MG63 (cell line): ENCODE measurements around the gene SVIL. TPM values are rescaled to one million over a fixed set of nuclear protein-coding genes. Genes with fewer than 3 reads are reported as not detected.
A peak's percentile ranks its signal among the peaks of the same experiment; 100 is the strongest.
"Not testable (repeated sequence)": the region's sequence is repeated elsewhere in the genome, so short reads cannot be mapped to it uniquely, and the experiment has no call there.

Source experiments
- DNase-seq: peaks from one replicate; pipeline ENCODE4 v3.0.0-alpha.2; 2020
- H3K27me3 ChIP-seq: fragments of 250-450 bp; sonication (Bioruptor Pico); 2 replicates; pipeline ENCODE4 v1.5.1; 2020; ENCODE audit warnings: mild to moderate bottlenecking, moderate library complexity
- H3K36me3 ChIP-seq: fragments of 250-450 bp; sonication (Bioruptor Pico); 2 replicates; pipeline ENCODE4 v1.5.1; 2020; ENCODE audit warnings: mild to moderate bottlenecking, moderate library complexity
- H3K4me3 ChIP-seq: fragments of 250-450 bp; sonication (Bioruptor Pico); 2 replicates; pipeline ENCODE4 v1.5.1; 2020; ENCODE audit warnings: mild to moderate bottlenecking, moderate library complexity
- H3K9me3 ChIP-seq: fragments of 250-450 bp; sonication (Bioruptor Pico); 2 replicates; pipeline ENCODE4 v1.5.1; 2020; ENCODE audit warnings: mild to moderate bottlenecking, moderate library complexity
- total RNA-seq: library from RNA; depleted of rRNA; stranded (reverse); fragments of >200 nt; shearing (Covaris generic); gene quantifications from 2 replicates; pipeline ENCODE4 v1.2.3, GENCODE V29; 2014; ENCODE audit warnings: low replicate concordance

Gene SVIL
- total RNA-seq, 1 experiment from 2014 or later, result 5.6 TPM

DNA sequence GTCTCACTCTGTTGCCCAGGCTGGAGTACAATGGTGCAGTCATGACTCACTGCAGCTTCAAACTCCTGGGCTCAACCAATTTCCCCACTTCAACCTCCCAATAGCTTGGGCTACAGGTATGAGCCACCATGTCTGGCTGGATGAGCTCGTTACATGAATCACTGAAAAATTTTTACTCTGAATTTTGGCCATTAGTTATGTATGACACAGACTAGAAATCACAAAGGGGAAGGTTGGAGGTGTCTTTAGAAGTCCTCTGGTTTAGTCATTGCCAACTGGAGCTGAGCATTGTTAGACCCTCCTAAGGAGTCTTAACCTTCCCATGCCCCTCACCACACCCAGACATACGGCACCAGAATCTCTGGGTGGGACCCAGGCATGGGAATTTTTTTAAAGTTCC is 34.7 kb downstream of the SVIL start:
- DNase-seq, result peak; percentile 24
- Histone ChIP-seq H3K36me3 (no peaks in the 10 kb centered on the region), H3K27me3 (no peaks in the 10 kb centered on the region), H3K4me3 (no peak overlapping the region), H3K9me3 (no peaks in the 10 kb centered on the region)

DNA sequence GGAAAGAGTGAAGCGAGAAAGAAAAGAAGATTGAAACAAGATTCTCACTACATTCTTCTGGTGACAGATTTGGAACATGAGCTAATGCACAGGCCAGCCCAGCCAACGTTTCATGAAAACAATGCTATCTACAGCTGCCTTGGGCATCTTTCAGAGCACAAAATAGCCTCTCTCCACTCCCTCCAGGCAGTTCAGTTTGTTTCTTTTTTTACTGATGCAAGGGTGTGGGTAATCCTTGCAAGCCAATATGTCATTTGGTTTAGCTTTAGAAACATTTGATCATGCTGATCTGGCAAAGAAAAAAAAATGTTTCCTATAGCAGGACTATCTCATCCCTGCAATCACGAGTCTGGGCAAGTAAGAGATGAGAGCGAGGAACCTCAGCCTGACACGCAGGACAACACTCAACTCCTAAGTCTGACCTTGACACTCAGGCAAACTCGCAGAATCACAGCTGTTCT is 35.9 kb downstream of the SVIL start:
- no peak overlapping the region for H3K4me3 ChIP-seq
- no peaks in the 10 kb centered on the region for H3K9me3 ChIP-seq
- no peaks in the 10 kb centered on the region for H3K27me3 ChIP-seq
- peak; percentile 47 for DNase-seq
- no peaks in the 10 kb centered on the region for H3K36me3 ChIP-seq

DNA sequence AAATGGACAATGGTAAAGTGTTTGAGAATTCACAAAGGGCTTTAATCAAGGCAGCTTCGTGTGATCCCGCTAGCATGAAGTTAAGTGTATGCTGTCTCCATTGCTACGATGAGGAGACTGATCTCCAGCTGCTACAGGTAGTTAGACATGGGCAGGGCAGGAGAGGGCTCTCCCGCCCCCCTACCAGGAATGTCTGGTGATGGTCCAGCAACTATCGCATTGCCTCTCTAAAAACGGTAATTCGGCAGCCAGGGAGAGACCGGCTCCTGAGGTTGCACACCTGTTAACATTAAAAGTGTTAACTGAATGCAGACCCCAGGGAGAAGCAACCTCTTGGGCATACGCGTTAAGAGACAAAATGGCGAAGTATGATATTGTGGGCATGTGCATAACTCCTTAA is 37.9 kb downstream of the SVIL start:
- no peak for DNase-seq
- no peaks in the 10 kb centered on the region for H3K9me3 ChIP-seq

DNA sequence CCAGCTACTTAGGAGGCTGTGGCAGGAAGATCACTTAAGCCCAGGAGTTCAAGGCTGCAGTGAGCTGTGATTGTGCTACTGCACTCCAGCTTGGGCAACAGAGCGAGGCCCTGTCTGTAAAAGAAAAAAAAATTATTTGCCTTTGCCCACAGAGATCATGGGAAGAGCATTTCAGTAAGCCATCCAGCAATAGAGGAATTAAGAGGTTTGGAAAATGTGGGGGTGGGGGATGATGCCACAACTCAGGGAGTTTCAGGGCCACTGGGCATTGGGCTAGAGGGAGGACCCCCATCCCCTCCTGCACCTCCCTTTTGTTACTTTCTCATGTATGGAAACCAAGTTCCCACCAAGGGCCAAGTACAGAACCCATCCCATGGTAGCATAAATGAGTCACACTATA is 38.4 kb downstream of the SVIL start:
- Histone ChIP-seq H3K27me3 (no peaks in the 10 kb centered on the region), H3K9me3 (no peaks in the 10 kb centered on the region), H3K4me3 (no peak overlapping the region), H3K36me3 (no peaks in the 10 kb centered on the region)
- DNase-seq, result no peak

More for the DNA sequence above, 37.9 kb downstream of the SVIL start:
- no peak overlapping the region for H3K4me3 ChIP-seq
- no peaks in the 10 kb centered on the region for H3K36me3 ChIP-seq
- H3K27me3 ChIP-seq, result no peaks in the 10 kb centered on the region

DNA sequence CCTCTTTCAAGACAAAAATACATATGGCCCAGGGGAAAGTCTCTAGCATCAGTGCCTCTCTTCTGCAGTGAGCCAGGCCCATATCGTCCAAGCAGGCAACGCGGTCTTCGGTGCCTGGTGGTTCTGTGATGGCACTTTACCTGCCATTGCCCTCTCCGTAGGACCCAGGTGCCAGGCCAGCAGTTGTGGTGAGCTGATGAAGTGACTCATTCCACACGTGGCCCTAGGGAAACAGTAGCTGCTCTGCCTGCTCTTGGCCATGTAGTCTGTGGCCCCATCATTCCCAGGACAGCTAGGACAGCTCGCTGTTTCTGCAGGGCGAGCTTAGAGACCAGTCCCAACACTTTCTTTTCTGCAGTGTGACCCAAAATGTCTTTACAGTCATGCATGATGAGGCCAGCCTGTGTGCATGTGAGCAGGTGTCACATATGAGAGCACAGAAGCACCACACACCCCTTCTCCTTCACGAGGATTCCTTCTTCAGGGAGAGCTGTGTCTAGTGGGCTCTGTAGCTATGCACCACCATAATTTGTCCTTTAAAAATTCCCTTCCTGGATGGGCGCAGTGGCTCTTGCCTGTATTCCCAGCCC is 39.0 kb downstream of the SVIL start:
- Histone ChIP-seq H3K36me3 (no peaks in the 10 kb centered on the region), H3K4me3 (no peak overlapping the region), H3K27me3 (no peaks in the 10 kb centered on the region), H3K9me3 (no peaks in the 10 kb centered on the region)
- no peak for DNase-seq

DNA sequence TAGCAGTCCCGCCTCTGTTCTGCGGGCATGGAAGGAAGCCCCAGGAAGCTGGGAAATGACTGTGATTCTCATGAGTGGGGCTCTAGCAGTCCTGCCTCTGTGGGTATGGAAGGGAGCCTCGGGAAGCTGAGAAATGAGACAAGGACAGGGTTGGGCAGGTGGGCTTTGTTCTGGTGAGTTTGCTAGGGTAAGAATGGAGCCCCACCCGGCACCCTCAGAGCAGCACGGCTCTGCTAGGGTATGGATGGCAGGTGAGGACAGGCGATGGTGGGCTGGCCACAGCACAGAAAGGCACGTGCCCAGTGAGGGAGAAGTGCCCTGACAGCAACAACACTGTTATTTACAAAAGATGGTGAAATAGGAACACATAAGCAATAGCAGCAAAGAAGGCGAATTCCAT is 39.6 kb downstream of the SVIL start:
- no peak for DNase-seq
- Histone ChIP-seq H3K36me3 (no peaks in the 10 kb centered on the region), H3K9me3 (no peaks in the 10 kb centered on the region), H3K27me3 (no peaks in the 10 kb centered on the region), H3K4me3 (no peak overlapping the region)

DNA sequence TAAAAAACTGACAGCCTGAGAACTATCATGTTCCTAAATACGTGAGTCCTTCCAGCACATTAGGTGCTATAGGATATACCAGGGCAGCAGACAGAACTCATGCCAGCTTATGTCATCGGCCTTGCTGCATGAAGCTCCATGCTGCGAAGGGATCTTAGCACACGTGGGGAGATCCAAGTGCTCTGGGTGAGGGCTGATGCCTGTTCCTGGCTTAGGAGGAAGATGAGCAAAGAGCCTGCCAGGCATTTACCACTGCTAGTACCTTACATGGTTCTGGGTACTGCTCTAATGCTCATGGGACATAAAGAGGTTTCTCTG is 43.2 kb downstream of the SVIL start:
- DNase-seq, result no peak
- Histone ChIP-seq H3K4me3 (no peak overlapping the region), H3K36me3 (no peaks in the 10 kb centered on the region), H3K9me3 (no peaks in the 10 kb centered on the region), H3K27me3 (no peaks in the 10 kb centered on the region)

DNA sequence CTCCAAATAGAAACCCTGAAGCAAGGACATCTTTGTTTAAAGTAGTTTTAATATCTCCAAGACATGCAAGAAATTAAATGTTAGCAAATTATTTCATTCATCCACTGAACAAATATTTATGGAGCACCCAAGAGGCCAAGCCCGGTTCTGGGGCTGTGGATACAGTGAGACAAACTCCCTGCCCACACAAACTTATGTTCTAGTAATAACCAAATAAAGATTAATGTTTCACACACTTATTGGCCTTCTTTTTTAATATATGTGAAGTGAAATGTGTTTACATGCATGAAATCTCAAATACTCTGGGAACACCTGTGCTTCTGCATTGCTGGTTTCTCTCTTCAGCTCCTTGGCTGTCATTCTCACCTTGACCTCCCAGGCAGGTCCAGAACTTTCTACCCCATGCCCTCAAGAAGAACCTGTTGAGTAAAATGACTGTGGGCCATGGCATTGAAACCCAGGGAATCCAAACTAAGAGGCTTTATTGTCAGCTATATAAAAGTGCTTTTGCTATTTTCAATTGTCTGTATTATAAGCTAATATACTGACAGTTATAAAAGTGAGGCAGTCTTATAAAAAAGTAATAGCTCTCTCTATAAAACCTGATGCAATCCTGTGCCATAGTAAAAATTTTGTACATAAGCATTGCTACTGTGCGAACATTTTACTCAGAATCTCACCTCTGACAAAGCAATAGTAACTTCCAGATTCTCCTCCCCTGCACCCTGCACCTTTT is 43.7 kb downstream of the SVIL start:
- no peaks in the 10 kb centered on the region for H3K27me3 ChIP-seq
- DNase-seq, result no peak
- H3K9me3 ChIP-seq, result no peaks in the 10 kb centered on the region
- H3K36me3 ChIP-seq, result no peaks in the 10 kb centered on the region
- H3K4me3 ChIP-seq, result no peak overlapping the region

DNA sequence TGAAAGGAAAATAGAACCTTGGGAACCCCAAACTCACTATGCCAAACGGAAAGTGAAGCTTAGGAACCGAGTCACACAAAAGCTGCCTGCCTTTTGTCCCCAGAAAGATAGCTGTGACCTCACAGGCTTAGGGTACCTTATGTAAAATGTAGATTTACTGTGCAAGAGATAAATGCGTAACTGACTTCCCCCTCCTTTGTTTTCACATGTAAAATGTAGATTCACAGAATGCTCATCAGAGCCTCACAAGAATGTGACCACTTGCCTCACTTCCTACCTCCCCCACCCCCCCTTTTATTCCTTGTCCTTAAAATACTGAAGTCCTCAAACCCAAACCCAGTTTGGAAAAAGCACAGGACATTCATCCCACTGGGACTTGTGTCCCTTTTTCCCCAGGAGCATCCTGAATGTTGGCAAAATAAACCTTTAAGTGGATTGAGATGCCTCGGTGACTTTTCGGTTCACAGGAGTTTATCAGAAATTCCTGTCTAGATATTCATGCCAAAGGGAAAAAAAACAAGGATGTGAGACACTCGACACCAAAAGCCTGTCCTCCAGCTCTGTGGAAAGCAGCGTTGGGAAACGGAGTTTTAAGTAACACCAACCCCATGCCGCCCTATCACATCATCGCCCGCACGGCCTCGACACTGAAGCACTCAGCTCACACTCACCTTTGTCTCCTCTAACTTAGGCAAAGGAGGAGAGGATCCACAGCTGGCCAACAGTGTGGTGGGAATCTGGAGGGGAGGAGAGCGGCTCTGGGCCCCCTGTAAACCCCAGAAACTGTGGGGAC is 45.9 kb downstream of the SVIL start:
- no peaks in the 10 kb centered on the region for H3K9me3 ChIP-seq
- H3K36me3 ChIP-seq, result no peaks in the 10 kb centered on the region
- no peaks in the 10 kb centered on the region for H3K27me3 ChIP-seq
- DNase-seq, result no peak
- H3K4me3 ChIP-seq, result no peak overlapping the region

DNA sequence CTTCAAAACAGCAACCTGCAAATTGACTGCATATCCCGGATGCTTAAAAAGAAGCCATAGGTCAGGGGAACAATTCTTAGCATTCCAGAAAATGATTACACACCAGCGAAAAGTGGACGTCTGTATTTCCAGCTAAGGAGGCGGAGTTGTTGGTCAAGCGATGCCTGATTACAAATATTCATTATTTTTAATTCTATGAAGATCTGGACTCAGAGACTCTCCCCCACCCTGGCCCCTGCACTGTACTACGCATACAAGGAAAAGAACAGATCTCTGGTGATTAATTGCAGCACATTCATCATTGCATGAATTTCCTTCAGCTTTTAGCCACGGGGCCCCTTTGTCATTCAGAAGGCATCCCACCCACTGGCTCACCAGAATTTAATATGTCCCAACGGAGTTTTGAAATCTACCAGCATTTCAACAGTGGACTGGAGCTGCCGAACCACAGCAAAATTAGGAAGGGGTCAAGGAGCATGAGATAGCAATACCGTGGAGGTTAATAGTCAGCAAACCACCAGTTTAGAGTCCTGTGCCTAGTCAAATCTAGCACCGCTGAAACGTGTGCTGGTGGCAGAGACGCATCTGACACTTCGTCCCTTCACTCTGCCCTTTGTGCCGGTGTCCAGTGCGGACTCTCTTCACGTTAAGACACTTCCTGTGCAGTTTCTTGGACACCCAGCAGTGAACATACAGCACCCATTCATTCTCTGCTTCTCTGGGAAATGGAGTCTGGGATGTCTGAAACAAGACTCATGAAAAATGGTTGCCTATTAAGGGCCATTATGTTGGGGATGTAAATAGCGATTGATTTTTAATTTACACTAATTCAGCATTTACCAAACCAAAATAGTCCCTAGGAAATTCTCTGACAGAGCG is 46.8 kb downstream of the SVIL start:
- H3K4me3 ChIP-seq, H3K9me3 ChIP-seq, H3K27me3 ChIP-seq, DNase-seq, H3K36me3 ChIP-seq: not testable (repeated sequence)

DNA sequence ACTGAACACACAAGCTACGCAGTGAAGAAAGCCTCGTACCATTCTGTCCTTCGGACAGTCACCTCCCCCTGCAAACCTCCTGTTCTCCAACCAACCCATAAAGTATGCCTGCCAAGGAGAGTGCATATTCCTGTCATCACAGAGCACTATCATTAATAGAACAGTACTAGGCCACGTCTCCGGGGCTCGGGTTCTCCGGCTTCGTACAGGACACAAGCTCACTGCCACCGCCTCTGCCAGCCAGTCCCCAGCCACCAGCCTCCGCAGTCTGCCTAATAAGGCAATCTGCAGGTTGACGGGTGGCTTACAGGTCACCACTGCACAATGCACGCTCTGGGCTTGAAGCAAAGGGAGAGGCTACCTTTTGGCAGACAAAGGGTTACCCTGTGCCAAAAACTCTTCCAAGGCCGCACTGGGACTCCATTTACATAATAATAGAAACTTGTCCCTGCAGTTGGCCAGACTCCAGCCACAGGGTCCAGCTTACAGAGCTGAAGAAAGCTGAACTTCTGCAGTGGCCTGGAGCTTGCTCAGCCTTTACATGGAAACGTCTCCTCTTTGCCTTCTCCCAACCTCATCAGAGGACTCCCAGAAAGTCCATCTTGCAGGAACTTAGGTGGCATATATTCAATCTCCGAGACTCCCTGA is 47.5 kb downstream of the SVIL start:
- not testable (repeated sequence) for H3K27me3 ChIP-seq, DNase-seq, H3K36me3 ChIP-seq, H3K9me3 ChIP-seq, H3K4me3 ChIP-seq

DNA sequence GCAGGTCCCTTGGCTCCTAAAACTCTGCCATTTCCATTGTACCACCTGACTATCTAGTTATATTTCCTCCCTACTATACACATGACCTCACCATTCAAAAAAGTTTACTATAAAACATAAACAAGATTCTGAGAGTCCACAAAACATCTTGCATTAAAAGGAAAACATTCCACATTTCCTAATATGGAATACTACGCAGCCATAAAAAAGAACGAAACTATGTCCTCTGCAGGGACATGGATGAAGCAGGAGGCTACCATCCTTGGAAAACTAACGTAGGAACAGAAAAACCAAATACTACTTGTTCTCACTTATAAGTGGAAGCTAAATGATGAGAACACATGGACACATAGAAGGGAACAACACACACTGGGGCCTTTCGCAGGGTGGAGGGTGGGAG is 48.3 kb downstream of the SVIL start:
- Histone ChIP-seq H3K36me3 (no peaks in the 10 kb centered on the region), H3K27me3 (no peaks in the 10 kb centered on the region), H3K4me3 (no peak overlapping the region), H3K9me3 (no peaks in the 10 kb centered on the region)
- DNase-seq, result no peak

DNA sequence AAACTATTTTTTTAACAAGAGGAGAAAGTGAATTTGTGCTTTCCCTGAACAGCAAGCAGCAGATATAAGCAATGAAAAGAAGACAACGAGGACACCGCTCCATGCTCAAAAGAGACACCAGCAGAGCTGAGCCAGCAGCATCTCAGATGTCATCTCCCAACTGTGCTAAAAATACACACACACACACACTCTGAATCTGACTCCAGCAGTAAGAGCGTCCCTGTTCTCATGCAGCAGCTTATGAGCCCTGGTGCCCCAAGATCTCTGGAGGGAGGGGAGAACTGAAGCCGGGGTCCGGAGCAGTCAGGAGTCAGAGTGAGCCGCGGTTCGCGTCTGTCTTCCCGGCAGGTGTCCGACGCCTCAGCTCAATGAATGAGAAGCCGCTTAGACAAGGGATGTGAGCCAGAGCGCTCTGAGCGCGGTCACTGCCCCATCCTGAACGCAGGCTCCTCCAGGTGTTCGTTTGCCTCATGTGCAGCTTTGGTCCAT is 49.2 kb downstream of the SVIL start:
- no peaks in the 10 kb centered on the region for H3K36me3 ChIP-seq
- DNase-seq, result peak; percentile 19
- H3K4me3 ChIP-seq, result no peak overlapping the region
- H3K9me3 ChIP-seq, result no peaks in the 10 kb centered on the region
- no peaks in the 10 kb centered on the region for H3K27me3 ChIP-seq

DNA sequence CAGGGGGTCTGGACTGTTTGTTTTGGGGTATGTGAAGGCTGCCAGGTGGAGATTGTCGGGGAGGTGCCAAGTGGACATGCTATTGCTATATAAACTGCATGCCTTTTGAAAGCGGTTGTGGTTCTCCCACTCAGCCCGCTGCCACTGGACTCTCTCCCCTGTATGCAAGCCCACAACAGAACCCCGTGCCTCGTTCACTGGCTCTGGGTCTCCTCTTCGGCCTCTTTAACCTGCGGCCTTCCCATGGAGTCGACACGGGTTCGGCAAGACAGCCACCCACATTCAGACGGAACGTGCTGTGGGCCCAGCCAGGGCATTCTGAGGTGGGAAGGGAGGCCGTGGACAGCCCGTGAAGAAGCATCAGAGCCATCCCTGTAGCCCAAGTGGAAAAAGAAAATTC is 50.3 kb downstream of the SVIL start:
- no peaks in the 10 kb centered on the region for H3K9me3 ChIP-seq
- no peak for DNase-seq
- no peak overlapping the region for H3K4me3 ChIP-seq
- no peaks in the 10 kb centered on the region for H3K36me3 ChIP-seq
- H3K27me3 ChIP-seq, result no peaks in the 10 kb centered on the region

DNA sequence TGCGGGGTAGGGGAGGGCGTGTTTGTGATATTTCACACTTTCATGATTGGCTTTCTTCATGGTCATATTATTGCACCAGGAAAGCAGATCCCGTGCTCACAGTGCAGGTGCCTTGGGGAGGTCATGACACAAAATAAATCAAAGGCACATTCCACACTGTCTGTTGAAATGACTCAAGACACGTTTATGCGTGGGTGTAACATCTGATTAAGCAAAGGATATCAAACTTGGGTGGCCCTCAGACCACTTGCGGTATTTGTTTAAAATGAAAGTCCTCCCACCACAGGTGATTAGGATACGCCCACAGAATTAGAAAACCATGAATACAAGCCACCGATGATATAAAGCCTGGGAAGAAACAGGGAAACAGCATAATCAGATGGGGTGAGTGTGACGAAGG is 51.1 kb downstream of the SVIL start:
- Histone ChIP-seq H3K27me3 (no peaks in the 10 kb centered on the region), H3K36me3 (no peaks in the 10 kb centered on the region), H3K4me3 (no peak overlapping the region), H3K9me3 (no peaks in the 10 kb centered on the region)
- no peak for DNase-seq

DNA sequence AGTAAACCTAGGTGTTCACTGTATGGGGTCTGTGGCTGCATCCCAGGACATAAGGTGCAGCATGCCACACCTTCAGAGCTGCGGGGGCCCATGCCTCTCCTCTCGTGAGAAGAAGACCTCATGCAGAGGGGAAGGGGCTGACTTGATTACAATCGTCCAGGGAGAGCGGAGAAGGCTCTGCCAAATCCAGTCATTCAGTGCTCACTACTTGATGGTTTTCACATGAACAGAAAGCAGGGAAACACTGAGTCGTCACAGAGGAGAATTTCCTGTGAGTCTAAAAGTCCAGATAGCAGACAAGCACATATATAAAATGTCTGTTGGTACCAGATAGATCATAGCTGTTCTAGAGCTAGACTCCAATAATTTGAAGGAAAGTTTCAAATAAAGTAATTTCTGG is 52.0 kb downstream of the SVIL start:
- not testable (repeated sequence) for H3K4me3 ChIP-seq, DNase-seq

More for the DNA sequence above, 52.0 kb downstream of the SVIL start:
- H3K27me3 ChIP-seq, H3K9me3 ChIP-seq, H3K36me3 ChIP-seq: not testable (repeated sequence)
